Head of caudate nucleus (tissue), 42 donors: ENCODE data around the gene FADD.
A peak's percentile ranks its signal among the peaks of the same experiment; 100 is the strongest.

Source experiments
- DNase-seq, 42 donors: peaks; one replicate each; pipeline versions ENCODE4 v3.0.0 to v3.0.0-alpha.2; 2020 to 2021; ENCODE audit warnings: mixed read lengths in 7 of 42
- intact Hi-C: fragments of 100-400 bp; cut with DNase I; formaldehyde crosslinking; loops from one replicate; pipeline ENCODE4 v1.15.0; 2022

Gene FADD

GRCh38 chr11:70251659-70252321 is 48.7 kb downstream of the FADD start:
- DNase-seq, result peak in 29 of 42 donors; percentile 4 to 83 (median 30)
- intact Hi-C loops, result no loop called here

DNA sequence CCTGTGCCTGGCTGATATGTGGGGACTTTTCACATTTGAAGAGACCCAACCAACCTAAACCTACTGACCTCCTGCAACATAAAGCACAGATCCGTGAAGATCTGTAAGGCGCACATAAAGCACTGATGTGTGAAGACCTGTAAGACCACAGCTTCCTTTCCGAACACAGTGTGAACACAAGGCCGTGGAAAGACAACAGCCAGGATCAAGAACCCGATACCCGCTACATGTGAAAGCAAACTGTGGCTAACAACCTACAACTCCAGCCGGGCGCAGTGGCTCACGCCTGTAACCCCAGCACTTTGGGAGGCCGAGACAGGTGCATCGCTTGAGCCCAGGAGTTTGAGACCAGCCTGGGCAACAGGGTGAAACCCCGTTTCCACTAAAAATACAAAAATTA is 49.7 kb downstream of the FADD start:
- DNase-seq, result no peak
- intact Hi-C loops, result no loop called here

DNA sequence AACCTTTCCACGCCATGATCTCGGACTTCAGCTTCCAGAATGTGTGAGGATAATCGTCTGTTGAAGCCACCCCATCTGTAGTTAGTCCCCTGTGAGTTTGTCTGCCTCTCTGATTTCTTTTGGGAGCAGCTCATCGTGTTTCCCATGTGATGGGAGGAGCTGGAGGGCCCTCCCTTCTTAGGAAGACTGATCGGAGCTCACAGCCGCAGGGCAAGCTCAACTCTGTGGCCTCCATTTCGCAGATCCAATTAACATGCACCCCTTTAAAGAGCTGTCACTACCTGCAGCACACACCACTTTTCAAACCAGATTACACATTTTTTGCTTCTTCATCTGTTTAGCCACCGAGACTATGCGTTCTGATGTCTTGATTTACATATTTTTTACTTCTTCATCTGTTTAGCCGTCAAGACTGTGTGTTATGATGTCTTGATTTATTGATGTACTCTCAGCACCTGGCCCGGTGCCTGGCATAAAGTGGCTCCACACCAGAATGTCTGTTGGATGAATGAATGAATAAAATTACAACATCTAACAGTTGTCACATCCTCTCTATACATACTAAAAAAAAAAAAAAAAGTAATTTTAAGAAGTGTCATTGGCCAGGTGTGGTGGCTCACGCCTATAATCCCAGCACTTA is 52.5 kb downstream of the FADD start:
- no peak for DNase-seq
- intact Hi-C loops, result no loop called here
